GM12872 (cell line): ENCODE results near the gene PAX9.

ENCODE experiments used
- TF ChIP-seq, protein P1 (sequence below): IDR thresholded peaks from 3 replicates; pipeline ENCODE4 v1.5.1; 2011; ENCODE audit warnings: low read depth, mild to moderate bottlenecking, low read length, moderate library complexity; ENCODE audit not compliant: insufficient read depth

Gene PAX9

DNA sequence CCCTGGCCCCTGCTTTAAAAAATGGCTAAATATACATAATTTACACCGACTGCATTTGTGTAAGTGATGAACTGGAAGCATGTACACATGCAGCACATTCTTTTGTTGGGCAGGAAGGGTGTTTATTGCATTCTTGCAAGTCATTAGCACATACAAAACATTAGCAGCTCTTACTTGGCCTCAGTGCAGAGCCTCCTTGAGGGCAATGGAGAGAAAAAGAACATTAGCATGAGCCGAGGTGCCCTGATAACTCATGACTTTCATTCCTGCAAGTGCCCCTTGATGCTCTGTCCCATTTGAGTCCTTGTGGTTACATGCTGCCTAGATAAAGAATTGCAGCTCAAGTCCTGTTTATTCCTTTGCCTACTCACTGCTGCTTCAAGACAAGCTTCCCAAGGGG is 61.9 kb downstream of the PAX9 start:
- TF ChIP-seq, protein P1, sequence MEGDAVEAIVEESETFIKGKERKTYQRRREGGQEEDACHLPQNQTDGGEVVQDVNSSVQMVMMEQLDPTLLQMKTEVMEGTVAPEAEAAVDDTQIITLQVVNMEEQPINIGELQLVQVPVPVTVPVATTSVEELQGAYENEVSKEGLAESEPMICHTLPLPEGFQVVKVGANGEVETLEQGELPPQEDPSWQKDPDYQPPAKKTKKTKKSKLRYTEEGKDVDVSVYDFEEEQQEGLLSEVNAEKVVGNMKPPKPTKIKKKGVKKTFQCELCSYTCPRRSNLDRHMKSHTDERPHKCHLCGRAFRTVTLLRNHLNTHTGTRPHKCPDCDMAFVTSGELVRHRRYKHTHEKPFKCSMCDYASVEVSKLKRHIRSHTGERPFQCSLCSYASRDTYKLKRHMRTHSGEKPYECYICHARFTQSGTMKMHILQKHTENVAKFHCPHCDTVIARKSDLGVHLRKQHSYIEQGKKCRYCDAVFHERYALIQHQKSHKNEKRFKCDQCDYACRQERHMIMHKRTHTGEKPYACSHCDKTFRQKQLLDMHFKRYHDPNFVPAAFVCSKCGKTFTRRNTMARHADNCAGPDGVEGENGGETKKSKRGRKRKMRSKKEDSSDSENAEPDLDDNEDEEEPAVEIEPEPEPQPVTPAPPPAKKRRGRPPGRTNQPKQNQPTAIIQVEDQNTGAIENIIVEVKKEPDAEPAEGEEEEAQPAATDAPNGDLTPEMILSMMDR = no peak

DNA sequence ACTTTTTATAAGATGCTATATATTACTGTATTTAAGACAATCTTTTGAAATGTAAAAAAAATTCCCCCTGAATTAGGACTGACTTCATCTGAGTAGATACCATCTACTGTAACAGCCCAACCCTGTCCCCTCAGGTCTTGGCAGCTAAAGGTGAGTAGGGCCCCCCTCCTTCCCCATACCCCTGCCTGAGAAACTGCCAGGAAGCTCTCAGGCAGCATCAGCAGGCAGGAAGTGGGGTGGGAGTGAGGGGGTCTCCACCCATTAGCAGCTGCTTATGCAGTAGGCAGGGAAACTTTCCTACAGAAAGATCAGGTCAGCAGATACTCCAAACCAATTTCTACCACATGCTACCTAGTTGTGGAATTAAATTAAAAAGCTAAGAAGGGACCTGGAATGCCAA is 62.5 kb downstream of the PAX9 start:
- TF ChIP-seq, protein P1 = no peak

DNA sequence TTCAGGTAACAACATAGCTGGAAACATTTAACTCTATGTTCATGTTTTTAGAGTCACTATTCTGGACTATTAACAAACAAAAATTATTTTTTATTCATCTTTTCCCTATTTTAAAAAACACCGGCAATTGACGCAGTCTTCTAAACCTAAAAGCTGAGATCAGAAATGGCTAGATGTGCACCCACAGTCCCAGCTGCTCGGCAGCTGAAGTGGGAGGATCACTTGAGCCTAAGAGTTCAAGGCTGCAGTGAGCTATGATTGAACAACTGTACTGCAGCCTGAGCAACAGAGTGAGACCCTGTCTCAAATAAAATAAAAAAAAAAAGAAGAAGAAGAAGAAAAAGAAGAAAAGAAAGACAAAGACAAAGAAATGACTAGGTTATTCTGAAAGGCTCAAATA is 64.5 kb downstream of the PAX9 start:
- TF ChIP-seq, protein P1 = no peak
